ENCODE measurements around the gene AMACR.

AMACR gene

DNA sequence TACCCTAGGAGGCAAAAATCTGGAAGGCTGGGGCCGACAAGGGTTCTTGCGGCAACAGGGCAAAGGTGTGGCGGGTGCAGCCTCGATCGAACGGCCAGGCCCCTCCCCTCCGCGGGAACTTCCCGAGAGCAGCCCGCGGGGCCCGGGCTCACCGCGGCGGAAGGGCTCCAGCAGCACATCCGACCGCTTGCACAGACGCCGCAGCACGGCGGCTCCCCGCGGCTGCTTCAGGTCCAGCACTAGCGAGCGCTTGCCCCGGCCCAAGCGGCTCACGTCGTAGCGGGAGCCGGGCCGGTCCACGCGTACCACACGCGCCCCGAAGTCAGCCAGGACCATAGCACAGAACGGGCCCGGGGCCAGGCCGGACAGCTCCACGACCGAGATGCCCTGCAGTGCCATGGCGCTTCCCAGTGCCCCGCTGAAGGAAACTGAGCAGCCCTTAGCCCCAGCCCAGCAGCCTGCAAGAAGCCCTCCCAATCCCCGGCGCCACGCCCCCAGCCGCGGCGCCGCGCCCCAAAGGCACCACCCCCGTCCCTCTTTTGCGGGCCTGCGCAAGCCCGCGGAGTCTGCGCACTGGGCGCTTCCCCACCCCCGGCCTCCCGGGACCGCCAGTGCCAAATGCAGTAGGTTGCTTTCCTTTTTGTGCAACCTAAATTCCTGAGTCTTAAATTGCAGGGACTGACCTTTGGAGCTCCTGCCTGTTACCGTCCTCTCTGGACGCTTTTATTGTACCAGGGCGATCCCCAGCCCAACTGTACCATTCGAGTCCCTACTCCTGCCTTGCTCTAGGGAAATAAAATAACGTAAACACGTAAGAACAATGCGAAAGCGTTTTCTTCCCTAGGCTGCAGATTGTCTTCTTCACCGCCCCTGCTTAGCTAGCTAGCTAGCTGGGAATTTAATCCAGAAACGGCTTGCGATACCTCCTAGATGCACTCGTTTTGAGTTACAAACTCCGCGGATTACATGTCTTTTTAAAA, at the start of gene AMACR:
Gene AMACR, minus strand, starts transcription at position 430 of the 980 bp plus-strand sequence. Its CDS starts 31 bp downstream, at position 399.
- peak; percentile 98 for DNase-seq

GRCh38 chr5:34057569-34057968, 49.7 kb upstream of the AMACR start:
- no peak for DNase-seq

GRCh38 chr5:34057118-34057517, 49.3 kb upstream of the AMACR start:
- no peak for DNase-seq

GRCh38 chr5:34055667-34056066, 47.8 kb upstream of the AMACR start:
- no peak for DNase-seq

- no peak for DNase-seq
These were observed 46.5 kb upstream of the AMACR start for GRCh38 chr5:34054400-34054729.

GRCh38 chr5:34053571-34054399, 45.9 kb upstream of the AMACR start:
- DNase-seq, result no peak

DNA sequence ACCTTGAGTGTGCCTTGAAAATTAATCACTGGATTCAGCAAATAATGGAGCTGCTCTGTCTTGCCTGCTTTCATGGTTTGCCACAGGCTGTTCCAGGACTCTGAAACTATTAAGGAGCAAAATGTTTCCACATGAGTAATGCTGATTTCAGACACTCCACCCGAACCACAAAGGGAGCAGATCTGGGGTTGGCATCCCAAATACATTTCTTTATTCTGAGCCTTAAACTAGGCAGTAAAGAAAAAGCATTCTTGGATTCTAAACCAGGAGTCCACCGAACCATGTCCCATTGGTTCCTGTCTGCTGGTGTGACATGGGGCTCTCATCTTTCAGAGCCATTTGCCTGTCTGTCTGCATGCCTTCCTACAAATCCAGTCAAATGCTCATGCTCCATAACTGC, 45.3 kb upstream of the AMACR start:
- no peak for DNase-seq

- DNase-seq, result no peak
These were observed 43.6 kb upstream of the AMACR start for GRCh38 chr5:34051374-34051980.

- DNase-seq, result no peak
These were observed 40.1 kb upstream of the AMACR start for GRCh38 chr5:34047774-34048572.

GRCh38 chr5:34047143-34047542, 39.3 kb upstream of the AMACR start:
- DNase-seq, result no peak

- no peak for DNase-seq
These were observed 38.1 kb upstream of the AMACR start for GRCh38 chr5:34045996-34046395.

DNA sequence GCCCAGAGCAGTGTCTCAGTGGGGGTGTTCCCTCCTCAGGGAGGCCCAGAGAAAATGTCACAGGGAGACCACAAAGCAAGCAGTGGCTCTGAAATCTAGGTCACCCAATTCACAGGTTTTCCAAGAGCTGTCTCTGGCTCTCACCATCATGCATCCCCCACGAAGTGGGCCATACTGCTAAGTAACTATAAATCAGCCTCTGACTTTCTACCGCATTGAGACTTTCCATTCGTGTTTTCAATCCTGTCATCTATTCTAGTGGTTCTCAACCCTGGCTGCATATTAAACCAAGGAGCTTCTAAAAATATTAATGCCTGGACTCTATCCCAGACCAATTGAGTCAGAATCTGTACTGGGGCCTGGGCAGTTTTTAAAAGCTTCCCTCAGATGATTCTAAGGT, 37.2 kb upstream of the AMACR start:
- DNase-seq, result no peak

DNA sequence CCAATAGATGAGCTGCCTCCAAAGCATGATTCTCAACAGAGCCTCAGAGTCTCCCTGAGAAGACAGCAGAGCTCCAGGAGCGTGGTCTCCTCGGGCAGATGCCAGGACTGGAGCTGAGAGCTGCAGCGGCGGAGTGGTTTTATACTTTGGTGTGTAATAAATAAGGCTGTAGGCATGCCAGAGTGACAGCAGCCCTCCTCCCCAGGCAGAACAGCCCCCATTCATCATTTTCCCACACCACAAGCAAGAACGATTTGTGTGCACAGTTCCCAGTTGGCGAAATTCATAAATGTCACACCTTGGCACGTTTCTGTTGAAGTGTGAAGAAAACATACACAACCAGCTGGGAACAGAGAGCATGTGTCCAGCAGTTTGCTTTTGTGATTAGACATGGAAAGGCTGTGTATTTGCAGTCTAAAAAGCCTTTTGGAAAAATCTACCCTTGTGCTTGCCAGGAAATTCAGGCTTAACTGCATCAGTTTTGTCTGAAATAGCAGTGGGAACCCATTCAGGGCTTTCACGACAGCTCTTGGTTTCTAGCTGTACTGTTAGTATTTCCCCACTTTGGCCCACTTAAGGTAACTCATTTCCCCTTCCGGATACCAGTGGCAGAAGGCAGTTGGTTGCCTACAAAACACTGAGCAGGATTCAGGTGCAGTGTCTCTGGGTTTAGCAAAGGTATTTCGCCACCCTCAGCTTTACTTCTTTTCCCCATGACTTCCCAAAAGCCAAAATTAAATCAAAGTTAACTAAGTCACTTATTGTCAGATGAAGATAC, 35.4 kb upstream of the AMACR start, which contains the start of gene C1QTNF3:
Gene C1QTNF3, minus strand, starts transcription at position 115 of the 778 bp plus-strand sequence. Its CDS starts 88 bp downstream, at position 27.
- DNase-seq, result no peak

GRCh38 chr5:34042321-34042720, 34.5 kb upstream of the AMACR start:
- no peak for DNase-seq

- DNase-seq, result no peak
These were observed 33.6 kb upstream of the AMACR start for GRCh38 chr5:34041247-34041972.

DNA sequence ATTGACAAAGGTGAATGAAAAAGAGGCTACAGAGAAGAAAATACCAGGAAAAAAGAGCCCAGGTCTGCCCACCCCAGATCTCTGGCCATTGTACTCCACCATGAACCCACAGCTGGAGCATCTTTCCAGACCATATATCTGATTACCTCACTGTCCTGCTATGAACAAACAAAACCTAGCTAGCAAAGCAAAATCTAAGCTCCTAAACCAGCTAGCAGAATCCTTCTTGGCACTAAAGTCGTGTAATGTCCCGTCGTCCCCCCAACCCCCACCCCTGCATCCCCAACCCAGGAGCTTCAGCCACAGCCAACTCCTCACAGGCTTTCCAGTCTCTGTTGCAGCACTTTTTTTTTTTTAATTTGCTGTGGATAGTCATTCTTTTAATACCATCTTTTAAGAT, 32.6 kb upstream of the AMACR start:
- DNase-seq, result no peak

DNA sequence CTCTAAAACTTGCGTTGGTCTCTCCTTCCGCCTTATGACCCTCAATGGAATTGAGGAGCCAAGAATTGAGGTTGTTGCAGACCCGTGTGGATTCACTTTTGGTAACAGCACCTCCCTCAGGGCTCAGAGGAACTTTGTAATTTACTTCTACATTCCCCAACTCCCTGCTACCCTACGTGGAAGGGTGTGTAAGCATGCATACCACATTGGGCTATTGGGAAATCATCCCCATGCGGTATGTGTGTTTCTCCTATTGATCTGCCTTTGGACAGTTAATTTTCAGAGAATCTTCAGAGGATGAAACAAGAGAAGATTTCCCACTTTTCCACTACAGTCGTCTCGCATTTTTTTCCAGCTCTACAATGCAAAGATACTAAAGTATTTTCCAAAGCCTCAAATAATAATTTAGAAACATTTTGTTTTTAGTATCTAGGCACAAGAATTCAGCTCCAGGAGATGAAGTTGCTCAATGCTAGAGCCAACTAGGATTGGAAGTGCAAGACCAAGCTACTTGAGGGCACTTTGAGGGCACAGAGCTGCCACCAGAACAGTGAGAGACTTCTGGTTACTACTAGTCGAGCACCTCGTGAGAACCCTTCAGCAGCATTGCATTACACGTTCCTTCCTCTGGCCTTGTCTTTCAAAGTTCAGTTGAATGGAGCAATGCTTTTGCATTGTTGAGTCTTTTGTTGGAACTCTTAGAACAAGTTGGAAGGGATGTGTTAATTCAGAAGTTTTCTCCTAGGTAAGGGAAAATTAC, 31.7 kb upstream of the AMACR start:
- DNase-seq, result no peak

DNA sequence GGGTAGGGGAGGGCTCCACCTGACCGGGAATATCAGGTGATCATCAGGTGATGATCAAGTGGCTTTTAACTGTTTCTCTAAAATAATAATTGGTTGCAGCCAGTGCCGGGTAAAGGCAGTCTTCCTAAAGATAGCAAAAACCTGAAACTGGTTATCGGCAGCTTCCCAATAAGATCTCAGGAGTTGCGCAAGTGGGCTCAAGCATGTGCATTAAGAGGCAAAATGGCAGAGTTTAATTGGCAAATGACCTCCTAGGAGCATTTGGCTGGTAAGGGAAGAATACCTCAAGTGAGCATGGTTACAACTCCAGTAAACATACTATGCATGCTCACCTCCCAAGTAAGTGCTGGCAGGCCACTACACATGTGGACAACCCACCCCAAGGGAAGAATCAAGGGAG, 31.0 kb upstream of the AMACR start:
- no peak for DNase-seq

DNA sequence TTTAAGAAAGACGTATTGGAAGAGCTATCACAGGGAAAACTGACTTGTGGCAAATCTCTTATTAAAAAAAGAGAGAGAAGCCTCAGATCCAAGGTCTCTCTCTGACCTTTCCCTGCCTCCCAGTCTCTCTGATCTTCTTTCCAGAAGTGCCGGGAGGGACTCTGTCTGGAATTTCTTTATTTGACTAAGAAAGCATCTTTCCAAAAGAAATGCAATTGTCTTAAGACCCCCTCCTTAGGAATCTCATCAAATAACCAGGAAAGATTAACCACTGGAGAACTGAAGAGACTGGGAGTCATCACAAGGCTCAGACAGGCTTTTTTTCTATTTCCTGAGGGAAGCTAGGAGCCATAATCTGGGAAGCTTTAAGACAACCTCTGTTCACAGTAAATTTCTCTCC, 30.5 kb upstream of the AMACR start:
- no peak for DNase-seq

DNA sequence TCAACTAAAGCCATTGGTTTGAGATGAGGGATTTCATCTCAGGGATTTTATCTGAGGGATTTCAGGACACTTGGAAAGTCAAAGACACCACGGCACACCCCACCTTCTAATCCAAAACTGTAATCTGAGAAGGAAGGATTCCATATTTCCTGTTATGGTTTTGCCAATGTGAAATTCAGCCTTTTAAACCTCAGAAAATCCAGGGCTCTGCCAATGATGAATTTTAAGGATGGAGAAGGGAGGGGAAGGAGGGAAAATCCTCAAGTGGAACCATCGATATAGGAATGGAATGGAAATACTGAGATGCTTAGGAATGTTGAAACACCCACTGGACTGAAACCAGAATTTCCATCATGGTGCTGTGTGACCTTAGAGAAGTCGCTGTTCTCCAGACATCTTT, 29.9 kb upstream of the AMACR start:
- DNase-seq, result no peak

Data from SHP77 treated with DMSO at 0.1 percent for 48 hours (cell line).